Raji (cell line): ENCODE data around the gene NOX5.

Source experiments
- POLR2A ChIP-seq: IDR thresholded peaks from 2 replicates; pipeline ENCODE4 v1.6.1; 2011; ENCODE audit warnings: low read depth, low read length, control low read depth; ENCODE audit not compliant: insufficient read depth

Gene NOX5

DNA sequence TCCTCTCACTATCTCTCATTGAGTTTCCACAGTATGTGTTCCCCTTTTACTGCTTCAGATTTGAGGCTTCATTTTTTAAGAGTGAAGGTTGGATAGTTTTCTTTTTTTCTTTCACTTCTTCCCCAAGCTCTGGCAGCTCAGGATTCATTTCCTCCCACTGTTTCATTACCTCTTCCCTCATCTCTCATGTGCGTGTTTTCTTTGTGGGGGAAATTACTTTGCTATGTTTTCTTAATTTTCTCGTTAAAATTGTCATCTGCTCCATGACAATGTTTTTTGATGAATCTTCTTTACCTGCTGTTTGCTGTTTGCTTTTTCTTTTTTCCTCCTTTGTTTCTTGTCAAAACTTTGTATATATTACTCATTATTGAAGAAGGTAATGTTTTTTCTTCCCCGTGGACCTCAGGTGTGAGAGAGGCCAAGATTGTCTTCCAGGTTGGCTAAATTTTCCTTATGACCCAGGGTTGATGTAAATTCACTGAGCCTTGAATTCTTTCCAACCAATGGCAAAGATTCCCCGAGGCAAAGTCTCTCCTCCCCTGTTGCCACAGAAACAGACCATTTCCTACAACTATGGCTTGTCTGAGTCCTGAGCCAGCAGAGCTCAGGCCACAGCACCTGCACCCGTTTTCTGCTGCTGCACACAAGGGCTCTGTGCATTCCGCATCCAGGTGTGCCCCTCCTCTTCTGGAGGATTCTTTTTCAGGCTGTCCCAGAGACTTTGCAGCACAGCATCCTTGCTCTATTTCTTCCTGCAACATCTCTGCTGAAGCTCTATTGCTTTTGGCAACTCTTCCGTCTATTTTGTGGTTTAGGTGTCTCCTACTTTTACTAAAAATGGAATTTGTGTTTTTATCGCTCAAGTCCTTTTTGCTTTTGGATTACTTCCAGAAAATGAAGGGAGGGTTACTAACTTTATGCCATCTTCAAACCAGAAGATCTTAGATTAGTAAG lies 66.1 kb downstream of the NOX5 start:
- no peak for TF ChIP-seq POLR2A

DNA sequence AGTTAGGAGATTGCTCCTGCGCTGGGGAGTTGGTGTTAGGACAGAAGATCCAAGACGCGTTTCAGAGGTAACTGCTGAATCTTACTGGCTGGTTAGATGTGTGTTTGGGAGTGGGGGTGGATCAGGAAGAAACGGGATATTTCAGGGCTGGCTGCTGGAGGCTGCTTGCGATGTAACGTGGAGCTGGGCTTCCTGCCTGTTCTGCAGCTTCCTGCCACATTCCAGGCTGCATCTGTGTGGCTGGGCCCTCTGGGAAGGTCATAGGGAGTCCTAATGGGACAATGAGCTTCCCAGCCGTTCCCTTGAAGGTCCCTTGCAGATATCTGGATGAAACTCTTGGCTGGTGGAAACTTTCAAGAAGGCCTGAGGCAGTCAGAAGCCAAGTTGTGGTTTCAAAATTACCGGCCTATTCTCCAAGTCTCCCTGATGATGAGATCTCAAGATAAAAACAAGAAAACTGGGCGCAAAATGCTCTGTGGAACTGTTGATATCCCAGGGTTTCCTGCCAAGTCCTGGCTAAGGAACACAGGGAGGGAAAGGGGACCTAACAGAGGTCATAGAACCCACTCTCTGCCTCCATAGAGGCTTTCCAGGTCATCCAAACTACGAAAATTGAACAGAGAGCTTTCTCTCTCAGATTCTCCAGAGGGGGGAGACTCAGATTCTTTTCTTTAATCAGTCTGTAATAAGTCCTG lies 67.0 kb downstream of the NOX5 start:
- no peak for TF ChIP-seq POLR2A

DNA sequence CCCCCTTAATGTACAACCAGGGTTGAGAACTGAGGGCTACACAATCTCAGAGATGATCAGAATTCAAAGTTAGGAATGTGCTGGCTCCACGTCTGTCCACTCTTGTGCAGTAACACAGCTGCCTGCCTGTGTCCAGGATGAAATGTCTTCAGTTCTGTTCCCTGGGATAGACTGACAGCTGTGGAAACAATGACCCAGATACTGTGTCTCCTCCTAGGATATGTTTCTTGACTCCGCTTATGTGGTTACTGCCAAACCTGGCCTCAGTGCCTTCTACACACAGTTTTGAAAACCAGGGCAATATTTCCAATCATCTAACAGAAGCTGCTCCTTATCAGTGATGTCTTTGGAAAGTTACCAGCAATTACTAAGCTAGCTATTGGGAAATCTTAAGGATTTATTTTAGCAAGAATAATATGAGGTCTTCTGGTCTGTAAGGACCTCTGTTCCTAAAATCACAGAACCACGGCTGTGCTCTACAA lies 67.6 kb downstream of the NOX5 start:
- TF ChIP-seq POLR2A, result no peak

DNA sequence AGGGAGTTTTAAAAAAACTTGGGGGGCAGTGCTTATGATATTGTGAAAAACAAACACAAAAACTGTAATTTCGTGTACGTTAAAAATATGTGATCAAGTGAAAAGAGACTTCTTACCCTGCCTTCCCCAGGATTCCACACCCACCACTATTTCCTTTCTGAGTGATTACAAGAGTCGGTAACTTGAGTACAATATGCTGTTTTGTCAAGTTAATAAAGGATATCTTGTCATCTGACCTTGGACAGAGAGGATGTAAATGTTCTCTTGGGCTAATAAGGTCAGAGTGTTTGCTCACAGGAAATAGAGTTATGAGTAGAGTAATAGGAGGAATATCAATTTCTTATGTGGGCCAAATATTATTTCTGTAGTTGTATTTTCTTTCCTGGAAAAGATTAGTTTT lies 68.1 kb downstream of the NOX5 start:
- no peak for TF ChIP-seq POLR2A

GRCh38 chr15:69084404-69085030 lies 70.0 kb downstream of the NOX5 start:
- TF ChIP-seq POLR2A, result no peak

- no peak for TF ChIP-seq POLR2A
Observed at GRCh38 chr15:69085325-69086081, 71.0 kb downstream of the NOX5 start.

DNA sequence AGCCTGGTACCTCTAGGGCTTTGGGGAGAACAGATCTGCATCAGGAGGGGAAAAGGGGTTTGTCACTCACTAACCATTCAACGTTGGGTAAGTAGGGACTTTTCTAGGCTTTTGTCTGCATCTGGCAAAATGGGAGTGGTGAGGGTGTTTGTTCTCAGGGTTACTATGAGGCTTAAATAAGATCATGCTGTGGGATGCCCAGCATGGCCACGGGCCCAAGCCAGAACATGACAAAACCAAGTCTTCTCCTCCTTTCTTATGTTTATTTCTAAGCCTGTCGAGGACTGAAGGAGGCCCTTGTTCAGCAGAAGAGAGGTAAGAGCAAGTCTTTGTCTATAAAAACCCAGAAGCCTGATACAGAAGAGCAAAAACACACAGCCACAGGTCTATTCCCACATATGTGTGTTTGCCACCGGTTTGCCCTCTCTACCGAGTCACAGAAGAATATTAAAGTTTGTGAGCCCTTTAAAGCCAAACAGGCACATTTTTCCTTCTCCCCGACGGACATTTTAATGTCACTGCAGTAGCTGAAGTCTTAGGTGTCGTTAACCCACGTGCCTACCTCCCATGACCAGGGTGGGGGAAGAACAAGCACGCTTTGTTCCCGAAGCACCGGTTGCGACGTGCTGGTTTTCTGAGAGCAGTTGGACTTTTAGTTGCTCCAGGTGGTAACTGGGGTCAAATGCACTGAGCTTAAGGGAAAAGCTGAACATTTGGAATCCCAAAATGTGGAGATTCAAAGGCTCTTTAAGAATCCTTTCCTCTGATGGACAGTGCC lies 72.1 kb downstream of the NOX5 start:
- TF ChIP-seq POLR2A, result no peak

- TF ChIP-seq POLR2A, result no peak
Observed at GRCh38 chr15:69087366-69087976, 73.0 kb downstream of the NOX5 start.

DNA sequence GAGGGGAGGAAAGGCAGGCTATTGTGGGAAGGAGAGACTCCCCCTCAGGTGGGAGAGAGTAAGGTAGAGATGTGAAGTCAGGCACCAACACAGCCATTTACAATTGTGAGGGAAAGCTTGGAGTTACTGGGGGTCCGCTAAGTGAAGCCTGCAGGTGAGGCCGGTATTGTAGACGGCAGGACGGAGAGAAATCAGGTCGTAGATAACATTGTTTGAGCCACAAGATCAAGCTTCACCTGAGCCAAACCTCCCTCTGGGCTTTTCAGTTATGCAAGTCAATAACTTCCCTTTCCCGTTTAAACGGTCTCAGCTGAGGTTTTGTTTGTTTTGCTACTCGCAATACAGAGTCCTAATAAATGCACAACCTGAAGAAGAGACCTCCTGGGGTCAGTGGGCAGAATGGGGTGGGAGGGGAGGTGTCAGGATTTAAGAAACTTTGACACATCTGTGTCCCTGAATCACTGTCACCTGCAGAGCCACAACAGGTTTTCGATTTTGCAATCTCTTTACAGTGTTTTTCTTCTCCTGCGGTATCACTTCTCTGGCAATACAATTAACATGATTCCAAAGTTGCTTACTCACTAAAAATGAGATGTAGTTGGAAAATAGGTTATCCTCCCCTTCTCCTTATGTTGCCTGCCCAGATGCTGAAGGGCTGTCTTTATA lies 73.9 kb downstream of the NOX5 start:
- no peak for TF ChIP-seq POLR2A

- no peak for TF ChIP-seq POLR2A
Observed at GRCh38 chr15:69089258-69089657, 74.8 kb downstream of the NOX5 start.

GRCh38 chr15:69090197-69090948 lies 75.9 kb downstream of the NOX5 start:
- TF ChIP-seq POLR2A, result no peak

- TF ChIP-seq POLR2A, result no peak
Observed at GRCh38 chr15:69091654-69092053, 77.2 kb downstream of the NOX5 start.
